ENCODE results near the gene B4GALNT2. TPM values are rescaled to one million over a fixed set of nuclear protein-coding genes. Genes with fewer than 3 reads are reported as not detected.
A peak's percentile ranks its signal among the peaks of the same experiment; 100 is the strongest.

B4GALNT2 gene
- total and polyA plus RNA-seq, 2 of the 13 experiments (the other 11 are each of a cell fraction or from before 2014, with no cell fraction given): not detected

- TF ChIP-seq ZFP91 (CRISPR knock-in tag; IDR thresholded peaks at IDR 0.05; ENCODE audit: borderline replicate concordance) (peak; percentile 16; the same call in 1 of the 2 replicates), HMGXB4 (CRISPR knock-in tag; IDR thresholded peaks at IDR 0.05; ENCODE audit: borderline replicate concordance in 1 of 2, low read depth in 1 of 2) (0 out of 4 replicates have a peak, but pooled peaks of 1 of the 2 experiments have one; percentile 5), KDM6A (CRISPR knock-in tag; IDR thresholded peaks at IDR 0.05; ENCODE audit: low read depth) (no peak), ZNF318 (CRISPR knock-in tag; IDR thresholded peaks at IDR 0.05) (no peak), ZNF143 (CRISPR knock-in tag; IDR thresholded peaks at IDR 0.05) (no peak), ZNF235 (CRISPR knock-in tag; IDR thresholded peaks at IDR 0.05; ENCODE audit: borderline replicate concordance) (no peak), SALL2 (CRISPR knock-in tag; IDR thresholded peaks at IDR 0.05) (no peak), POGZ (CRISPR knock-in tag; IDR thresholded peaks at IDR 0.05) (no peak), ZNF24 (IDR thresholded peaks at IDR 0.05) (no peak), HIVEP1 (CRISPR knock-in tag; IDR thresholded peaks at IDR 0.05) (no peak), ZNF777 (CRISPR knock-in tag; IDR thresholded peaks at IDR 0.05) (peak; percentile 73), MTA3 (CRISPR knock-in tag; IDR thresholded peaks at IDR 0.05) (no peak), MTF2 (CRISPR knock-in tag; IDR thresholded peaks at IDR 0.05; ENCODE audit: borderline replicate concordance) (peak; percentile 56; the same call in 1 of the 2 replicates), FOXM1 (CRISPR knock-in tag; IDR thresholded peaks at IDR 0.05) (0 out of 2 replicates have a peak, but pooled peaks have one; percentile 30), ZNF768 (CRISPR knock-in tag; IDR thresholded peaks at IDR 0.05) (peak; percentile 9; the same call in 1 of the 2 replicates), ZGPAT (CRISPR knock-in tag; IDR thresholded peaks at IDR 0.05) (no peak)
Measured at GRCh38 chr17:49224198-49224996, 91.8 kb downstream of the B4GALNT2 start (continued).
